Mesenchymal stem cell (in vitro differentiated cells and primary cell): Measurements from ENCODE around the gene PTPA.
"Not testable (repeated sequence)": the region's sequence is repeated elsewhere in the genome, so short reads cannot be mapped to it uniquely, and the experiment has no call there.

Experiments used
- DNase-seq: peaks from one replicate; pipeline ENCODE4 v3.0.0-alpha.2; 2013
- H2AFZ ChIP-seq: one replicate; pipeline ENCODE4 v1.6.1; 2013; ENCODE audit warnings: low read depth, mild to moderate bottlenecking, control low read depth, inconsistent platforms, low read length, moderate library complexity
- H2AK5ac ChIP-seq: 2 replicates; pipeline ENCODE4 v1.6.1; 2013; ENCODE audit warnings: low read length, moderate library complexity, mild to moderate bottlenecking, inconsistent platforms; ENCODE audit not compliant: severe bottlenecking
- H2BK120ac ChIP-seq: one replicate; pipeline ENCODE4 v1.6.1; 2013; ENCODE audit warnings: low read depth, mild to moderate bottlenecking, inconsistent platforms, low read length, moderate library complexity
- H2BK12ac ChIP-seq, 2 experiments: one replicate each; pipeline ENCODE4 v1.6.1; 2013; ENCODE audit warnings: inconsistent platforms in 2 of 2, low read length in 2 of 2, mild to moderate bottlenecking in 2 of 2, moderate library complexity in 2 of 2, control low read depth in 1 of 2
- H2BK15ac ChIP-seq: one replicate; pipeline ENCODE4 v1.6.1; 2013; ENCODE audit warnings: mild to moderate bottlenecking, low read depth, inconsistent platforms; ENCODE audit not compliant: poor library complexity, severe bottlenecking
- H2BK5ac ChIP-seq: 2 replicates; pipeline ENCODE4 v1.6.1; 2013; ENCODE audit warnings: low read depth, mild to moderate bottlenecking, low read length, control low read depth, inconsistent platforms; ENCODE audit not compliant: poor library complexity, severe bottlenecking
- H3K14ac ChIP-seq, 2 experiments: one replicate each; pipeline ENCODE4 v1.6.1; 2013; ENCODE audit warnings: inconsistent platforms in 2 of 2, low read length in 2 of 2, control low read depth in 1 of 2, mild to moderate bottlenecking in 1 of 2, moderate library complexity in 1 of 2
- H3K18ac ChIP-seq, 2 experiments: one replicate each; pipeline ENCODE4 v1.6.1; 2013; ENCODE audit warnings: inconsistent platforms in 2 of 2, low read length in 2 of 2, control low read depth in 1 of 2, low read depth in 1 of 2, mild to moderate bottlenecking in 1 of 2
- H3K23ac ChIP-seq, 2 experiments: one replicate each; pipeline ENCODE4 v1.6.1; 2013; ENCODE audit warnings: inconsistent platforms in 2 of 2, low read length in 2 of 2, mild to moderate bottlenecking in 2 of 2, moderate library complexity in 2 of 2, control low read depth in 1 of 2
- H3K27ac ChIP-seq: 2 replicates; pipeline ENCODE4 v1.5.1; 2013; ENCODE audit warnings: mild to moderate bottlenecking, moderate library complexity, low read length, control low read depth, inconsistent platforms; ENCODE audit not compliant: poor library complexity, severe bottlenecking
- H3K27me3 ChIP-seq, 2 experiments: 2 replicates each; pipeline versions ENCODE4 v1.6.1 to v1.7.0; 2013; ENCODE audit warnings: low read length in 2 of 2, mild to moderate bottlenecking in 2 of 2, moderate library complexity in 2 of 2, control low read depth in 1 of 2, inconsistent platforms in 1 of 2; ENCODE audit not compliant: control insufficient read depth in 1 of 2, insufficient read depth in 1 of 2
- H3K36me3 ChIP-seq, 2 experiments: 2 replicates each; pipeline versions ENCODE4 v1.6.1 to v1.7.0; 2013; ENCODE audit warnings: low read length in 2 of 2, control low read depth in 1 of 2, inconsistent platforms in 1 of 2, low read depth in 1 of 2, mild to moderate bottlenecking in 1 of 2; ENCODE audit not compliant: insufficient read depth in 2 of 2, control insufficient read depth in 1 of 2
- H3K4ac ChIP-seq, 2 experiments: one replicate each; pipeline ENCODE4 v1.6.1; 2013; ENCODE audit warnings: inconsistent platforms in 2 of 2, low read length in 2 of 2, mild to moderate bottlenecking in 2 of 2, moderate library complexity in 2 of 2, control low read depth in 1 of 2, low read depth in 1 of 2
- H3K4me1 ChIP-seq: 2 replicates; pipeline ENCODE4 v1.6.1; 2013; ENCODE audit warnings: low read depth, low read length, control low read depth; ENCODE audit not compliant: control insufficient read depth, insufficient read depth
- H3K4me2 ChIP-seq: 2 replicates; pipeline ENCODE4 v1.6.1; 2013; ENCODE audit warnings: low read length, mild to moderate bottlenecking, inconsistent platforms; ENCODE audit not compliant: poor library complexity, severe bottlenecking
- H3K4me3 ChIP-seq, 2 experiments: 2 replicates each; pipeline versions ENCODE4 v1.5.1 to v1.7.0; 2013; ENCODE audit warnings: low read length in 2 of 2, mild to moderate bottlenecking in 2 of 2, control low read depth in 1 of 2, low read depth in 1 of 2; ENCODE audit not compliant: insufficient read depth in 1 of 2
- H3K79me1 ChIP-seq: replicated peaks from 2 replicates; pipeline ENCODE4 v1.6.1; 2013; ENCODE audit warnings: mild to moderate bottlenecking, control low read depth, low read length, inconsistent platforms; ENCODE audit not compliant: poor library complexity, severe bottlenecking
- H3K9ac ChIP-seq: 2 replicates; pipeline ENCODE4 v1.7.0; 2013; ENCODE audit warnings: mild to moderate bottlenecking, low read length, moderate library complexity
- H3K9me3 ChIP-seq: 2 replicates; pipeline ENCODE4 v1.7.0; 2013; ENCODE audit warnings: mild to moderate bottlenecking, low read length; ENCODE audit not compliant: control insufficient read depth
- H4K8ac ChIP-seq: one replicate; pipeline ENCODE4 v1.6.1; 2013; ENCODE audit warnings: inconsistent platforms, mild to moderate bottlenecking, low read length, moderate library complexity
- H4K91ac ChIP-seq: one replicate; pipeline ENCODE4 v1.6.1; 2013; ENCODE audit warnings: mild to moderate bottlenecking, low read length, inconsistent platforms
- WGBS: methylation state at CpG from one replicate; pipeline ENCODE4 v1.1.7; 2013; ENCODE audit warnings: mixed read lengths; 5-methylcytosine and 5-hydroxymethylcytosine counted together

Gene PTPA

DNA sequence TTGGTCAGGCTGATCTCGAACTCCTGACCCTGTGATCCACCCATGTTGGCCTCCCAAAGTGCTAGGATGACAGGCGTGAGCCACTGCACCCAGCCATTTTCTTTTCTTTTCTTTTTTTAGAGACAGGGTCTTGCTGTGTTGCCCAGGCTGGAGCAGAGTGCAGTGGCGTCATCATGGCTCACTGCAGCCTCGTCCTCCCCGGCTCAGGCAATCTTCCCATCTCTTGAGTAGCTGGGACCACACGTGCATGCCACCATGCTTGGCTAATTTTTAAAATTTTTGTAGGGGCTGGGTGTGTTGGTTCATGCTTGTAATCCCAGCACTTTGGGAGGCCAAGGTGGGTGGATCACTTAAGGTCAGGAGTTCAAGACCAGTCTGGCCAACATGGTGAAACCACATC, 85.8 kb downstream of the PTPA start:
- not testable (repeated sequence) for H3K4me2 ChIP-seq, DNase-seq, H4K8ac ChIP-seq, H2BK5ac ChIP-seq, H2BK120ac ChIP-seq, H3K23ac ChIP-seq, H4K91ac ChIP-seq, H3K9me3 ChIP-seq, H2AK5ac ChIP-seq, H3K27ac ChIP-seq, H3K4ac ChIP-seq, H3K36me3 ChIP-seq, H2BK12ac ChIP-seq, H2AFZ ChIP-seq, H3K79me1 ChIP-seq, H3K9ac ChIP-seq, H2BK15ac ChIP-seq, H3K4me3 ChIP-seq, H3K14ac ChIP-seq, H3K18ac ChIP-seq
- Histone ChIP-seq H3K4me1 (peaks cover 17% of the 10 kb centered on the region), H3K27me3 (peaks cover 8 to 13% of the 10 kb centered on the region in 2 experiments)
- WGBS = 95% methylated on average over 5 of the region's 6 CpGs

DNA sequence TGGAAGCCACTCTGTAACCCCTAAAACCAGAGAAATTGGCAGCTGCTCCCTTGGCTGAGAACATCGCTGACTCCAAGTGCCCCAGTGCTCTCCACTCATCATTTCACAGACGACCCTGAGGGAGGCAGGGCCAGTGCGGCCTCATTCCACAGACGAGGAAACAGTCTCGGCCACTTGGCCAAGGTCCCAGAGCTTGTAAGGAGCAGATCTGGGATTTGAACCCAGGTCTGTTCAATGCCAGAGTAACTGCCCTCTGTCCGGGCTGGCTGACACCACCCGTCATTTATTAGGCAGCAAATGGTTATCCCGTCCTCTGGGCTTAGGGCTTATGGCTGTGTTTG, 86.7 kb downstream of the PTPA start:
- peak overlapping the region; percentile 78 for H2BK5ac ChIP-seq
- peak overlapping the region in 1 of 2 experiments; percentile 0 for H3K23ac ChIP-seq
- peaks cover 2% of the 10 kb centered on the region for H3K9me3 ChIP-seq
- no peak overlapping the region for H4K8ac ChIP-seq
- H2BK120ac ChIP-seq = no peak overlapping the region
- H3K9ac ChIP-seq = peak overlapping the region; percentile 87
- peak overlapping the region in 1 of 2 experiments; percentile 73 for H3K4me3 ChIP-seq
- DNase-seq = peak; percentile 8
- H3K18ac ChIP-seq = peak overlapping the region; percentile 10 to 34
- peaks cover 17% of the 10 kb centered on the region for H3K4me1 ChIP-seq
- peak overlapping the region; percentile 90 for H3K27ac ChIP-seq
- H2BK15ac ChIP-seq = no peak overlapping the region
- H3K27me3 ChIP-seq = peaks cover 8 to 13% of the 10 kb centered on the region in 2 experiments
- WGBS = 53% methylated on average over 8 of the region's 8 CpGs
- H3K36me3 ChIP-seq = no peaks in the 10 kb centered on the region
- no peak overlapping the region for H4K91ac ChIP-seq
- peak overlapping the region; percentile 47 for H2AK5ac ChIP-seq
- peak overlapping the region in 1 of 2 experiments; percentile 44 for H3K14ac ChIP-seq
- peak overlapping the region; percentile 1 to 69 for H3K4ac ChIP-seq
- H2BK12ac ChIP-seq = peak overlapping the region in 1 of 2 experiments; percentile 97
- H2AFZ ChIP-seq = peak overlapping the region; percentile 65
- peak overlapping the region; percentile 61 for H3K4me2 ChIP-seq
- H3K79me1 ChIP-seq = no peaks in the 10 kb centered on the region
